H7 (cell line): ENCODE data around the gene KLF3. TPM values are rescaled to one million over a fixed set of nuclear protein-coding genes. Genes with fewer than 3 reads are reported as not detected.
"Not testable (repeated sequence)": the region's sequence is repeated elsewhere in the genome, so short reads cannot be mapped to it uniquely, and the experiment has no call there.

Source experiments
- DNase-seq: peaks from one replicate; pipeline ENCODE4 v3.0.0; 2012
- H3K27me3 ChIP-seq: 2 replicates; pipeline ENCODE4 v1.6.0; 2011; ENCODE audit warnings: mild to moderate bottlenecking, low read length; ENCODE audit not compliant: control insufficient read depth, insufficient read depth
- H3K36me3 ChIP-seq: replicated peaks from 2 replicates; pipeline ENCODE4 v1.5.1; 2011; ENCODE audit warnings: low read length; ENCODE audit not compliant: control insufficient read depth, insufficient read depth
- H3K4me3 ChIP-seq: 2 replicates; pipeline ENCODE4 v1.5.1; 2011; ENCODE audit warnings: low read depth, mild to moderate bottlenecking, control low read depth, low read length, moderate library complexity; ENCODE audit not compliant: insufficient read depth
- total RNA-seq: library from RNA; depleted of rRNA; stranded (reverse); fragments of >200 nt; shearing (Covaris generic); gene quantifications from 2 replicates; pipeline ENCODE4 v1.2.3, GENCODE V29; 2014; rRNA removed

Gene KLF3
- total RNA-seq: 8.8 and 13.0 TPM in 2 replicates

DNA sequence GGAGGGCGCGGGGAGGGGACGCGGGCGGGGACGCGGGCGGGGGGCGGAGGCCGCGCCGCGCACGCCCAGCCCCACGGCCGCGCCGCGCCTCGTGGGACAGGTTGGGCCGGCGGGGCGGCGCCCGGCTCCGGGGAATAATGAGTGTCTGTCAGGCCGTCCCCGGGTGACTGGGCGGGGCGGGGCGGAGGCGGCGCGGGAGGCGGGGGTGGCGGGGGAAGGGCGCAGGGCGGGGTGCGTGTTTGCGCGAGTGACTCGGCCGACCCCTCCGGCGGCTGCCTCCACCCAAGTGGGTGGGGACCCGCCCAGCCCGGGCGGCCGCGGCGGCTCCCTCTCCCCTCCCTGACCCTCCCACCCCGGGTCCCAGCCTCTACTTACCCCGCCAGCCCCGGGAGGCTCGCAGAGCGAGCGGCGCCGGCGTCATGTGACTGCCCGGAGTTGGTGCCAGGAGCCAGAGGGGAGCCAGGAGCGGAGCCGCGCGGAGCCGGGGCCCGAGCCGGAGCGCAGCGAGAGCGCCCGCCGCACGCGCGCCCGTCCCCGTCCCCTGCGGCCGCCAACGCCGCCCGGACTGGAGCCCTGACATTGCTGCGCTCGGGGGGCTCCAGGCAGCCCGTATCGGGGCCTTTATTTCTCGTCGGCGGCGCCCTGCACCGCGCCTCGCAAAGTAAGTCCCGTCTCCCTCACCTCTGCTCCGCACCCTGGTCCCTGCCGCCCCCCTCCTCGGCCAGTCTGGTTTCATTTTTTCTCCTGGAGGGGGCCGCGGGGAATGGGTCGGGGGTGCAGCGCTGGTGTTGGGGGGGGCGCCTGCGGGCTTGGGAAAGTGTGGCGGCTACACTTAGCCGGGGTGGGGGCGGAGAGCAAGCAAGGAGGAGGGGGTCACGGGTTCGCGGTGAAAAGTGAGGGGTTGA is at the start of gene KLF3:
KLF3 (plus strand) TSS at position 399 of the 905 bp plus-strand sequence. CDS start 16,427 bp downstream, outside the sequence.
- Histone ChIP-seq H3K27me3 (no peaks in the 10 kb centered on the region), H3K4me3 (peak within 1 kb of the TSS; percentile 79), H3K36me3 (no peaks in the 10 kb centered on the region)
- peak; percentile 92 for DNase-seq

DNA sequence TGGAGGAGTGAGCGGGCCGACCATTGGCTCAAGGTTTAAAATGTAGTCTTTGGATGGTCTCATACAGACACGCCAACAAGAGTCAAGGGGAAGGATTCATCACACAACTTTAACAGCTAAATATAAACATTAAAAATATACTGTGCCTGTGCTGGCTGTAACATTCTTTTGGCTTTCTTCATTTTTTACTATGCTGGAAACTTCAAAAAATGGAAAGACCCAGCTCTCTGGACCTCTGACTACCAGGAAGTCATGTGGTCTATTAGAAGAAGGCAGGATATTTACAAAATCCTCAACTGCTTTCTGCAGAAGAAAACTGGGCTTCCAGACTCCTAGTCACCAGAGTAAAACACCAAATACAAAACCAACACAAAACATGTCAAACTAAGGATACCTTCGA is 49.8 kb upstream of the KLF3 start:
- H3K4me3 ChIP-seq: no peak overlapping the region
- DNase-seq: no peak
- no peaks in the 10 kb centered on the region for H3K36me3 ChIP-seq
- no peaks in the 10 kb centered on the region for H3K27me3 ChIP-seq

DNA sequence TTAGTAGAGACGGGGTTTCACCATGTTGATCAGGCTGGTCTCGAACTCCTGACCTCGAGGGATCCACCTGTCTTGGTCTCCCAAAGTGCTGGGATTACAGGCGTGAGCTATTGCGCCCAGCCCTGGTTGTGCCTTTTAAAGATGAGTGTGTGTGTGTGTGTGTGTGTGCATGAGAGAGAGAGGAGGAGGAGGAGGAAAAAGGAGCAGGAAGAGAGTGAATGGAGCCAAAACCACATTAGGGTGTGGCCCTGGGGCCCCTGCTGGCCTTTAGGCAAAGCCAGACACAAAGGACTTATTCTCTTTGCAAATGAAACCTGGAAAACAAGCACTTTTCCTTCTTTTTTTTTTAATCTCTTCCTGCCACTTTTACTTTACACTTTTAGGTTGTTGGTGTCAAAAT is 48.2 kb upstream of the KLF3 start:
- H3K27me3 ChIP-seq: no peaks in the 10 kb centered on the region
- no peak overlapping the region for H3K4me3 ChIP-seq
- H3K36me3 ChIP-seq: no peaks in the 10 kb centered on the region
- no peak for DNase-seq

DNA sequence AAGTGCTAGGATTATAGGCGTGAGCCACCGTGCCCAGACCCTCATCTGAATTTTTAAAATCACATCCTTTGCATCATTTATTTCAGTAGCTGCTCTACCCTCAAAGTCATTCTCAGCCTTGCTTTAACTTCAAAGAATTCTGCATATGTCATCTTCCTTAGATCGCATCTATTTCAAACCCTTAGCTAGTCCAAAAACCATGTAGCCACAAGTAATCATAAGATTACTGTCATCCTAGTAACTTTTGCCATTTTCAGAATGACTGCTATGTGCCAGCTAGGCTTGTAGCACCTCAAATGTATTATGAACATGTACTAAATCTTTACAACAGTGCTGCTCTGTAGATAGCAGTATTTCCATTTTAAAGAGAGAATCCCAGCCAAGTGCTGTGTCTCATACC is 45.5 kb upstream of the KLF3 start:
- Histone ChIP-seq H3K36me3 (no peaks in the 10 kb centered on the region), H3K4me3 (no peak overlapping the region), H3K27me3 (no peaks in the 10 kb centered on the region)
- no peak for DNase-seq

DNA sequence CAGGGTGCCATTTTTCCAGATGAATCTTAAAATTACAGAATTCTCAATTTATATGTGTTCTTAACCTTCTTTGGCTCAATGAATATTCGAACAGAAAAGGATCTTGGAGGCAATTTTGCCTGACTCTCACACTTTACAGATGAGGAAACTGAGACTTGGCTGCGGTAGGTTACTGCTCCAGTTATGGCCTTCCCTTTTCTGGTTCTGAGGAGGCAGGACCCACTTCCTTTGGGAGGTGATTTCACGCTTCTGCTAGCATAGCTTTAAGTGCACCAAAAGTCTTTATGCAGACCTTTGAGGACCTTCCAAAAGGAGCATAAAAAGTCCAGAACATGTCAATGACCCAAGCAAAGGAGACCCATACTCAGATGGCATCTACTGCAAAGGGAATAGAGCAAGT is 44.7 kb upstream of the KLF3 start:
- Histone ChIP-seq H3K4me3 (no peak overlapping the region), H3K27me3 (no peaks in the 10 kb centered on the region), H3K36me3 (no peaks in the 10 kb centered on the region)
- DNase-seq: no peak

DNA sequence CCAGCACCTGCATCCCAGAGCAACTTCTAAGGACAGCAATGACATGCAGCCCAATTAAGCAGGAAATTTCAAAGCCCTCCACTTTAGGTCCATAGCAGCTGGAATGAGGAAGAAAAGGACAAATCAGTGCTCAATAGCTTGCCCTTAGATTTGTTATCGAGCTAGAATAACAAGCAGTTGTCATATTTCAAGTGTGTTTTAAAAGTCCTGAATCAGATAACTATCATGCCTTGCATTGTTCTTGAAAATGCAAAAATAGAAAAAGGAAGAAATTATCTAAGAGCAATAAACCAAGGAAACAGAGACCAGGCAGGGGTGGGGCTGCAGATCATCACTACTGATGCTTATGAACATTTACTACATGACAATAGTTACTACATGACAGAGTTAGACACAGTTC is 43.9 kb upstream of the KLF3 start:
- Histone ChIP-seq H3K4me3 (no peak overlapping the region), H3K27me3 (no peaks in the 10 kb centered on the region), H3K36me3 (no peaks in the 10 kb centered on the region)
- no peak for DNase-seq

DNA sequence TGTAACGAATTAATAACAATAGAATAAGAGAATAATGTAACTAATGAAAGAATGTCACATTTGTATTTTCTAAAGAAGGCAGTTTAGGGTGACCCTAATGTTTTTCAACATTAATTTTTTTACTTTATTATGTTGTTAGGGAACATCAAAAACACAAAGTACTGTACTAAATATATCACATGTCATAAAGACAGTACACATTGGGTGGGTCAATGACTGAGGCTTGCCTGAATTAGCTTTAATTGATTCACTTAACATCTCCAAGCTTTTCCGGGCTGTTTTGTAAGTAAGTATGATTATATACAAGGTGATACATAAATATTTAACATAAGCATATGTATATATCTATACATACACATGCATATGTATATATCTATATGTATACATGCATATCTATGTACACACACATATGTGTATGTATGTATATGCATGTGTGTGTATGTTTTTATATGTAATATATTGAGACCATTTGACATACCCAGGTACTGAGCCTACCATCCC is 43.4 kb upstream of the KLF3 start:
- Histone ChIP-seq H3K4me3 (no peak overlapping the region), H3K27me3 (no peaks in the 10 kb centered on the region), H3K36me3 (no peaks in the 10 kb centered on the region)
- DNase-seq: no peak

DNA sequence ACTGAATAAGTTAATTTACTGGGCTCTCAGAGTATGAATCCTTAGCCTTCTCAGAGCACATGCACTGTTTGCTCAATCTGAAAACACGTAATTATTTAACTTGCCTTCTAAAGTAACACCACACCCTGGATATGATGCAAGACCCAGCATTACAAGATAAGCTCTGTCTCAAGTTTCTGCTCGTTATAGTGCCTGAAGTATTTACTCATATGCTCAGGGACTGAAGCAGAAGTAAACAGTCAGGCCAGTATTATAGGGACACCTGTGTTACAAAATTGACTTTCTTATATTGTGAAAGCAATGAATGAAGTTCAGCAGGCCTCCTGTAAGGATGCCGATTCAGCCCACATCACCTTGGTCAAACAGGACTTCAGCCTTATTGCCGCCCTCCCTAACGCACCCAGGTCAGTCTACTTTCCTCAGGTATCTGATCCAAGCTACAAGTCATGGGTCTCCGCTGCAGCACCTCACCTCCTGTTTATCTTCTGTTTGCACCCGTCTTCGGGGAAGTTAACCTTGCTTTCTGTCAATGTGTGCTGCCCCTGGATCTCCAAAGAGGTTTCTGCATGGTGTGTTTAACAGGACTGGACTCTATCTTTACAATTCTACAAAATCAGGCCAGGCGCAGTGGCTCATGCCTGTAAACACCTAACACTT is 42.8 kb upstream of the KLF3 start:
- no peaks in the 10 kb centered on the region for H3K36me3 ChIP-seq
- no peak overlapping the region for H3K4me3 ChIP-seq
- DNase-seq: no peak
- H3K27me3 ChIP-seq: no peaks in the 10 kb centered on the region

DNA sequence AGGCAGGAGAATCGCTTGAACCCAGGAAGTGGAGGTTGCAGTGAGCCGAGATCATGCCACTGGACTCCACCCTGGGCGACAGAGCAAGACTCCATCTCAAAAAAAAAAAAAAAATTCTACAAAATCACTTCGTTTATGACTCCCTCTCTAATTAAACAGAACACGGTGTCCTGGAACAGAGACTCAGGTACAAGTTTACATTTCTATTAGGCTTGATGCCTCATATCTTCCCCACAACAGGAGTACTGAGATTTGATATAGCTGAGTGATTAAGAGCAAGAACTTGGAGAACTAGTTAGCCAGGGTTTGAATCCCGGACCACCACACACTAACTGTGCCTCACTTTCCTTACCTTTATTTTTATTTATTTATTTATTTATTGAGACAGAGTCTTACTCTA is 42.2 kb upstream of the KLF3 start:
- DNase-seq: no peak
- no peaks in the 10 kb centered on the region for H3K36me3 ChIP-seq

DNA sequence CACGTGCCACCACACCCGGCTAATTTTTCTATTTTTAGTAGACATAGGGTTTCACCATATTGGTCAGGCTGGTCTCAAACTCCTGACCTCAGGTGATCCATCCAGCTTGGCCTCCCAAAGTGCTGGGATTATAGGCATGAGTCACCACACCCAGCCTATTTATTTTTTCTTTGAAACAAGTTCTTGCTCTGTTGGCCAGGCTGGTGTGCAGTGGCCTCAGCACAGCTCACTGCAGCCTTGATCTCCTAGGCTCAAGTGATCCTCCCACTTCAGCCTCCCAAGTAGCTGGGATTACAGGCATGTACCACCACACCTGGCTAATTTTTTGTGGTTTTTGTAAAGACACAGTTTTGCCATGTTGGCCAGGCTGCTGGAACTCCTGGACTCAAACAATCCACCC is 41.7 kb upstream of the KLF3 start:
- not testable (repeated sequence) for DNase-seq, H3K27me3 ChIP-seq, H3K4me3 ChIP-seq, H3K36me3 ChIP-seq

More for the DNA sequence above, 42.2 kb upstream of the KLF3 start:
- no peaks in the 10 kb centered on the region for H3K27me3 ChIP-seq
- no peak overlapping the region for H3K4me3 ChIP-seq

DNA sequence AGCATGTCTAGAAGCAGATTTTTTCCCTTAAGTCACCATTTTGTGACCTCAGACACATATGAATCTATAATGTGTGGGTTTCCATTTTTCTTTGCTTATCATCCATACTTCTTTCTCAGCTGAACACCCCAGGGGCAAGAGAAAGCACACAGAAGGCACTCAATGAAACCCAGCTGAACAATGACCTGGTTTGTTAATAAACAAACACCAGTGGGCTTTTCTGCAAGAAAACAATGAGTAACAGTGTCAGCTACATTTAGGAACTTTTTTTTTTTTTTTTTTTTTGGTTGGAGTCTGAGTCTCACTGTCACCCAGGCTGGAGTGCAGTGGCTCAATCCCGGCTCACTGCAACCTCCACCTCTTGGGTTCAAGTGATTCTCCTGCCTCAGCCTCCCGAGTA is 40.7 kb upstream of the KLF3 start:
- Histone ChIP-seq H3K4me3 (no peak overlapping the region), H3K27me3 (no peaks in the 10 kb centered on the region), H3K36me3 (no peaks in the 10 kb centered on the region)
- DNase-seq: no peak

DNA sequence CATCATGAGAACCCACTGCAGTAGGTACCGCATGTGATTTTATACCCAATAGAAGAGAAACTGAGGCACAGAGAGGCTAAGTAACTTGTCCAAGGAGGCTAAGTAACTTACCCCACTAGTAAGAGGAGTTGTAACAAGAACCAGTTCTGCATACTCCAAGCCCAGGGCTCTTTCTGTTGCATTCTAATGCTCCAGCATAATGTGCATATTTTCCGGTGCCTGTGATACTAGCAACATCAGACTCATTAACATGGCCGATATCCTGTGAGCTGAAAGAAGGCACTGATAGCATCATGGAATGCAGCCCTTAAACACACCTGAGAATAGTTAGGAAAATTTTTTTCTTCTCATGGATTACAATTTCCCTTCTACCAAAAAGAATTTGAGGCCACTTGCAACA is 39.7 kb upstream of the KLF3 start:
- Histone ChIP-seq H3K36me3 (no peaks in the 10 kb centered on the region), H3K4me3 (no peak overlapping the region), H3K27me3 (no peaks in the 10 kb centered on the region)
- no peak for DNase-seq

DNA sequence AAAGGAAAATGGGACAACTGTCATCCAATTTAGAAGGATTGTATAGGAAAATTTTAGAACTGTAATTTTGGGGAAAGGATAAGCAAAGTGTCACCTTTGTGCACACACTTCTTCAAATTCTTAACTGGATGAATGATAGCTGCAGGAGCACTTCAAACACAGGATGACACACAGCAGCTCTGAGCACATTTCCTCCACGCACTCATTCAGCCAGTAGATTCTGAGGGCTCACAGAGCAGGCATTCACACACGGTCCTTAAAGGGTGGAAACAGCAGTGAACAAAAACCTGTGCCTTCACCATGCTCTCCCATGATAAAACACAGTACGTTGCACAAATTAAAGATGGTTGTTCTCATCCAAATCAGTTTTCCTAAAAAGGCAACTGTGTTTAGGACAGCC is 38.5 kb upstream of the KLF3 start:
- Histone ChIP-seq H3K36me3 (no peaks in the 10 kb centered on the region), H3K27me3 (no peaks in the 10 kb centered on the region), H3K4me3 (no peak overlapping the region)
- DNase-seq: no peak

DNA sequence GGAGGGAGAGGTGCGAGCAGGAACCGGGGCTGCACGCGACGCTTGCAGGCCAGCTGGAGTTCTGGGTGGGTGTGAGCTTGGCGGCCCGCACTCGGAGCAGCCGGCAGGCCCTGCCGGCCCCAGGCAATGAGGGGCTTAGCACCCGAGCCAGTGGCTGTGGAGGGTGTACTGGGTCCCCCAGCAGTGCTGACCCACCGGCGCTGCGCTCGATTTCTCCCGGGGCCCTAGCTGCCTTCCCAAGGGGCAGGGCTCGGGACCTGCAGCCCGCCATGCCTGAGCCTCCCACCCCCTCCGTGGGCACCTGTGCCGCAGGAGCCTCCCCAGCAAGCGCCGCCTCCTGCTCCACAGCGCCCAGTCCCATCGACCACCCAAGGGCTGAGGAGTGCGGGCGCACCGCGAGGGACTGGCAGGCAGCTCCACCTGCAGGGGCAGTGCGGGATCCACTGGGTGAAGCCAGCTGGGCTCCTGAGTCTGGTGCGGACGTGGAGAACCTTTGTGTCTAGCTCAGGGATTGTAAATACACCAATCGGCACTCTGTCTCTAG is 37.0 kb upstream of the KLF3 start:
- not testable (repeated sequence) for H3K27me3 ChIP-seq, H3K36me3 ChIP-seq, DNase-seq, H3K4me3 ChIP-seq

DNA sequence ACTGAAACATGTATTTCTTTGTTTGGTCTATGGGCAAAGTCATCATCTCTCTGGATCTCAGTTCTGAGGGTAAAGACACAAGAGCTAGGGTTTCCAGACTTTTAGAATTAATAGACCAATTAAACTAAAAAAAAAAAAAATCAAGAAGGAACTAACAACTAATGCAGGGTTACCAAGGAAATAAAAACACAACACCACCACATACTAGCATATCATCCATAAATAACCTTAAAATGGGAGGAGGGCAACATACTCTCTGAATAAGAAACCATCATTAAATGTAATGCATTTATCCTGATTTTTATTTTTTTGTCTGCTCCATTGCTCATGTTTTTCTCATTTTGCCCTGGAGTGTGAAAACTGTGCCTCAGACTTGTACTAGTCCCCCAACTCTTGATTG is 33.5 kb upstream of the KLF3 start:
- no peak for DNase-seq
- Histone ChIP-seq H3K36me3 (no peaks in the 10 kb centered on the region), H3K4me3 (no peak overlapping the region), H3K27me3 (no peaks in the 10 kb centered on the region)
